IMR-90 (cell line): ENCODE data around the gene LRFN4. TPM values are rescaled to one million over a fixed set of nuclear protein-coding genes. Genes with fewer than 3 reads are reported as not detected.

Source experiments
- ATAC-seq: fragments of 200-7000 bp; cut with Tn5 transposase; 2 replicates; pipeline ENCODE4 v1.9.1; 2020; ENCODE audit warnings: low read depth, mild to moderate bottlenecking, moderate library complexity
- BruUV-seq: library from RNA; stranded (reverse); fragments of 400-500 nt; replicated peaks from 2 replicates; lab custom pipeline; 2021; lab: Mats Ljungman, UMichigan
- CTCF ChIA-PET: fragments of 300-600 bp; formaldehyde crosslinking; extraction: SDS; loops from one replicate; lab custom pipeline; 2021; ENCODE audit warnings: antibody characterized with exemption; lab: Yijun Ruan, JAX
- POLR2A ChIA-PET: fragments of 300-600 bp; sonication (Branson Sonifier 250); formaldehyde crosslinking; loops from one replicate; lab custom pipeline; 2022; ENCODE audit warnings: antibody characterized with exemption; ENCODE audit not compliant: unreplicated experiment; lab: Charles Lee
- DNase-seq: peaks from one replicate; pipeline ENCODE4 v3.0.0; 2013
- H2AFZ ChIP-seq: replicated peaks from 2 replicates; pipeline ENCODE3; 2013; ENCODE audit warnings: low read length, mild to moderate bottlenecking; ENCODE audit not compliant: poor library complexity
- H2AK5ac ChIP-seq: 2 replicates; pipeline ENCODE4 v1.6.1; 2013; ENCODE audit warnings: low read depth, low read length, inconsistent platforms
- H2AK9ac ChIP-seq: replicated peaks from 2 replicates; pipeline ENCODE3; 2013; ENCODE audit warnings: mild to moderate bottlenecking, low read depth, low read length, moderate library complexity; ENCODE audit not compliant: poor library complexity
- H2BK120ac ChIP-seq: 2 replicates; pipeline ENCODE4 v1.6.1; 2013; ENCODE audit warnings: low read depth, low read length, inconsistent platforms
- H2BK15ac ChIP-seq: 3 replicates; pipeline ENCODE4 v1.6.1; 2013; ENCODE audit warnings: low read depth, low read length, inconsistent platforms
- H2BK20ac ChIP-seq: 2 replicates; pipeline ENCODE4 v1.6.1; 2013; ENCODE audit warnings: low read depth, mild to moderate bottlenecking, inconsistent platforms, low read length, moderate library complexity
- H2BK5ac ChIP-seq: 2 replicates; pipeline ENCODE4 v1.6.1; 2013; ENCODE audit warnings: mild to moderate bottlenecking, low read depth, low read length, inconsistent platforms; ENCODE audit not compliant: poor library complexity, severe bottlenecking
- H3K14ac ChIP-seq: replicated peaks from 2 replicates; pipeline ENCODE4 v1.6.1; 2013; ENCODE audit warnings: low read depth, low read length, inconsistent platforms
- H3K18ac ChIP-seq: 2 replicates; pipeline ENCODE4 v1.6.1; 2013; ENCODE audit warnings: low read depth, low read length, control low read depth
- H3K23ac ChIP-seq: 2 replicates; pipeline ENCODE4 v1.6.1; 2013; ENCODE audit warnings: low read depth, low read length, inconsistent platforms
- H3K27ac ChIP-seq: 2 replicates; pipeline ENCODE4 v1.5.1; 2013; ENCODE audit warnings: mild to moderate bottlenecking, control low read depth, low read length; ENCODE audit not compliant: insufficient read depth
- H3K27me3 ChIP-seq: 2 replicates; pipeline ENCODE4 v1.6.1; 2013; ENCODE audit warnings: low read length; ENCODE audit not compliant: control insufficient read depth, insufficient read depth
- H3K36me3 ChIP-seq: 2 replicates; pipeline ENCODE4 v1.6.1; 2013; ENCODE audit warnings: low read length, mixed read lengths; ENCODE audit not compliant: control insufficient read depth, insufficient read depth
- H3K4ac ChIP-seq: 2 replicates; pipeline ENCODE4 v1.6.1; 2013; ENCODE audit warnings: low read depth, low read length, inconsistent platforms
- H3K4me1 ChIP-seq: 2 replicates; pipeline ENCODE4 v1.6.1; 2013; ENCODE audit warnings: low read length, mixed read lengths; ENCODE audit not compliant: control insufficient read depth, insufficient read depth
- H3K4me2 ChIP-seq: 2 replicates; pipeline ENCODE4 v1.6.1; 2013; ENCODE audit warnings: low read depth, mild to moderate bottlenecking, control low read depth, low read length, moderate library complexity
- H3K4me3 ChIP-seq: 2 replicates; pipeline ENCODE4 v1.5.1; 2013; ENCODE audit warnings: low read depth, mild to moderate bottlenecking, control low read depth, low read length, moderate library complexity; ENCODE audit not compliant: insufficient read depth
- H3K56ac ChIP-seq: 2 replicates; pipeline ENCODE4 v1.6.1; 2013; ENCODE audit warnings: low read length, inconsistent platforms; ENCODE audit not compliant: insufficient read depth; ENCODE audit errors: extremely low read depth
- H3K79me1 ChIP-seq, 2 experiments: 2 replicates each; pipeline ENCODE4 v1.6.1; 2013; ENCODE audit warnings: low read length in 2 of 2, inconsistent platforms in 1 of 2, low read depth in 1 of 2
- H3K9ac ChIP-seq: 2 replicates; pipeline ENCODE4 v1.6.1; 2013; ENCODE audit warnings: low read depth, low read length, control low read depth
- H3K9me1 ChIP-seq: 2 replicates; pipeline ENCODE4 v1.6.1; 2013; ENCODE audit warnings: low read length, inconsistent platforms; ENCODE audit not compliant: insufficient read depth
- H3K9me3 ChIP-seq: 2 replicates; pipeline ENCODE4 v1.6.1; 2013; ENCODE audit warnings: low read length; ENCODE audit not compliant: control insufficient read depth, insufficient read depth
- H4K20me1 ChIP-seq: 2 replicates; pipeline ENCODE4 v1.6.1; 2013; ENCODE audit warnings: low read length, inconsistent platforms; ENCODE audit not compliant: insufficient read depth
- H4K5ac ChIP-seq: 2 replicates; pipeline ENCODE4 v1.6.1; 2013; ENCODE audit warnings: mild to moderate bottlenecking, low read depth, low read length, control low read depth
- H4K8ac ChIP-seq, 2 experiments: 2 replicates each; pipeline ENCODE4 v1.6.1; 2013; ENCODE audit warnings: low read depth in 2 of 2, low read length in 2 of 2, control low read depth in 1 of 2, inconsistent platforms in 1 of 2
- H4K91ac ChIP-seq: 2 replicates; pipeline ENCODE4 v1.6.1; 2013; ENCODE audit warnings: low read depth, low read length, inconsistent platforms; ENCODE audit not compliant: insufficient read depth
- CEBPB ChIP-seq: IDR thresholded peaks from 2 replicates; pipeline ENCODE4 v1.6.1; 2012; ENCODE audit warnings: low read depth, low read length, improper control_type of control experiment
- CTCF ChIP-seq: conservative IDR thresholded peaks from 2 replicates; pipeline ENCODE4 v1.5.1; 2012; ENCODE audit warnings: mild to moderate bottlenecking, low read depth, low read length, improper control_type of control experiment
- FOS ChIP-seq: fragments of 150-350 bp; IDR thresholded peaks from 2 replicates; pipeline ENCODE4 v1.6.1; 2016; ENCODE audit warnings: low read depth, low read length
- MAFK ChIP-seq: IDR thresholded peaks from 2 replicates; pipeline ENCODE4 v1.6.1; 2012; ENCODE audit warnings: low read depth, low read length, improper control_type of control experiment
- NFE2L2 ChIP-seq: fragments of 150-350 bp; IDR thresholded peaks from 2 replicates; pipeline ENCODE4 v1.6.1; 2016; ENCODE audit warnings: low read depth, mild to moderate bottlenecking, low read length
- RAD21 ChIP-seq: IDR thresholded peaks from 2 replicates; pipeline ENCODE4 v1.6.1; 2012; ENCODE audit warnings: low read length, improper control_type of control experiment
- RCOR1 ChIP-seq: IDR thresholded peaks from 2 replicates; pipeline ENCODE4 v1.6.1; 2012; ENCODE audit warnings: mild to moderate bottlenecking, low read length, improper control_type of control experiment; ENCODE audit not compliant: insufficient replicate concordance
- RFX5 ChIP-seq: IDR thresholded peaks from 2 replicates; pipeline ENCODE4 v1.8.0; 2012; ENCODE audit warnings: low read depth, mild to moderate bottlenecking, low read length, moderate library complexity
- SMC3 ChIP-seq: fragments of 150-350 bp; IDR thresholded peaks from 2 replicates; pipeline ENCODE4 v1.6.1; 2016; ENCODE audit warnings: low read depth, mild to moderate bottlenecking, antibody characterized with exemption, low read length, moderate library complexity
- USF2 ChIP-seq: fragments of 150-350 bp; IDR thresholded peaks from 2 replicates; pipeline ENCODE4 v1.6.1; 2017; ENCODE audit warnings: mild to moderate bottlenecking, antibody characterized with exemption, low read length, low read depth
- WGBS, 2 experiments: methylation state at CpG; one replicate each; pipeline versions ENCODE4 v1.1.5 to v1.1.7; 2013; ENCODE audit warnings: missing lambda C conversion rate in 2 of 2; ENCODE audit not compliant: insufficient read length in 1 of 2; ENCODE audit errors: extremely low coverage in 2 of 2; 5-methylcytosine and 5-hydroxymethylcytosine counted together
- dilution Hi-C: fragments of 300-500 bp; cut with HindIII; formaldehyde crosslinking; loops from one replicate; pipeline ENCODE4 v1.14.3; 2018; ENCODE audit warnings: low sequenced_read_pairs; ENCODE audit not compliant: unreplicated experiment
- in situ Hi-C: fragments of 300-500 bp; cut with MboI; formaldehyde crosslinking; loops from 3 replicates; pipeline ENCODE4 v1.14.3; 2019; ENCODE audit warnings: low sequenced_read_pairs, inconsistent platforms, mixed read lengths
- intact Hi-C: fragments of 100-400 bp; cut with micrococcal nuclease; formaldehyde crosslinking; loops from 2 replicates; pipeline ENCODE4 v1.10.0; 2022
- polyA plus RNA-seq, 3 experiments: library from polyadenylated mRNA; depleted of rRNA; stranded (reverse); fragments of >200 nt; gene quantifications; 2 replicates each; pipeline ENCODE4 v1.2.3, GENCODE V29; 2012; ENCODE audit warnings: low replicate concordance in 1 of 3
- total RNA-seq: library from RNA; depleted of rRNA; stranded (reverse); fragments of >200 nt; gene quantifications from 2 replicates; pipeline ENCODE4 v1.2.3, GENCODE V29; 2012

Gene LRFN4
- total and polyA plus RNA-seq, 2 of the 4 experiments (the other 2 are of a cell fraction), result 6.1 to 18.9 TPM

GRCh38 chr11:66845876-66846212, 11.0 kb upstream of the LRFN4 start:
- no peaks in the 10 kb centered on the region; the same call in 1 of the 2 replicates for H3K9me1 ChIP-seq
- no peak overlapping the region for H2AK9ac ChIP-seq
- no peak overlapping the region for H2BK15ac ChIP-seq
- dilution Hi-C loops, result no loop called here
- H3K79me1 ChIP-seq, result peaks cover 20 to 48% of the 10 kb centered on the region in 2 experiments
- in situ Hi-C loops, result no loop called here
- H3K18ac ChIP-seq, result no peak overlapping the region
- H3K27ac ChIP-seq, result no peak overlapping the region
- intact Hi-C loops, result no loop called here
- no peak overlapping the region for H2BK120ac ChIP-seq
- no peak overlapping the region for H3K4ac ChIP-seq
- no peak overlapping the region for H3K9ac ChIP-seq
- H2AFZ ChIP-seq, result no peak overlapping the region
- 100% methylated on average over 2 of the region's 9 CpGs; no CpG with 5 or more reads in 1 of the 2 experiments for WGBS, 2 experiments
- no peak overlapping the region for H2AK5ac ChIP-seq
- ATAC-seq (no peak), DNase-seq (no peak)
- H3K23ac ChIP-seq, result no peak overlapping the region
- no peak overlapping the region for H2BK5ac ChIP-seq
- no peaks in the 10 kb centered on the region for H3K9me3 ChIP-seq
- peaks cover 17% of the 10 kb centered on the region; the same call in 1 of the 2 replicates for H4K20me1 ChIP-seq
- no peak overlapping the region for H4K91ac ChIP-seq
- peaks cover 4% of the 10 kb centered on the region for H3K4me1 ChIP-seq
- H4K8ac ChIP-seq, result no peak overlapping the region
- no peak overlapping the region for H3K4me3 ChIP-seq
- no peak overlapping the region for H3K14ac ChIP-seq
- BruUV-seq, result no TSS peak
- POLR2A ChIA-PET, result no interaction called here
- no peak overlapping the region for H4K5ac ChIP-seq
- no peak overlapping the region for H3K56ac ChIP-seq
- H3K27me3 ChIP-seq, result no peaks in the 10 kb centered on the region
- H3K36me3 ChIP-seq, result peaks cover 49% of the 10 kb centered on the region
- CTCF ChIA-PET, result no interaction called here
- no peak overlapping the region for H3K4me2 ChIP-seq
- no peak for TF ChIP-seq USF2
- TF ChIP-seq RCOR1, result no peak
- no peak for TF ChIP-seq NFE2L2
- no peak for TF ChIP-seq CEBPB
- no peak for TF ChIP-seq CTCF
- TF ChIP-seq RFX5, result no peak
- no peak for TF ChIP-seq MAFK
- TF ChIP-seq SMC3, result no peak
- no peak for TF ChIP-seq RAD21
- no peak for TF ChIP-seq FOS
- H2BK20ac ChIP-seq, result no peak overlapping the region
